SK-N-SH treated with all-trans-retinoic acid at 6 μM for 48 hours (cell line): ENCODE data around the gene ICA1.

Source experiments
- ARNTL ChIP-seq: fragments of 450-650 bp; formaldehyde crosslinking; IDR thresholded peaks from 2 replicates; pipeline ENCODE4 v1.5.0; 2020; ENCODE audit warnings: low read depth, mild to moderate bottlenecking, moderate library complexity, borderline replicate concordance
- OSR1 ChIP-seq: fragments of 250-450 bp; sonication (Bioruptor Pico); IDR thresholded peaks from 2 replicates; pipeline ENCODE4 v1.8.0; 2022; ENCODE audit warnings: moderate library complexity, mild to moderate bottlenecking, inconsistent platforms
- ZFP30 ChIP-seq: fragments of 450-650 bp; formaldehyde crosslinking; IDR thresholded peaks from 2 replicates; pipeline ENCODE4 v1.5.0; 2022; ENCODE audit warnings: mild to moderate bottlenecking, moderate library complexity
- ZNF565 ChIP-seq: fragments of 450-650 bp; formaldehyde crosslinking; conservative IDR thresholded peaks from 2 replicates; pipeline ENCODE4 v1.5.0; 2020; ENCODE audit warnings: low read depth, mild to moderate bottlenecking, moderate library complexity

GRCh38 chr7:8204339-8205030, 57.5 kb downstream of the ICA1 start:
- no peak for TF ChIP-seq ZFP30 (CRISPR knock-in tag)
- no peak for TF ChIP-seq ZNF565
- no peak for TF ChIP-seq ARNTL (CRISPR knock-in tag)
- no peak for TF ChIP-seq OSR1
